PFSK-1 (cell line): ENCODE data around the gene HID1.

Source experiments
- FOXP2 ChIP-seq: optimal IDR thresholded peaks from 2 replicates; pipeline ENCODE3; 2011; ENCODE audit warnings: borderline replicate concordance, control low read depth, inconsistent platforms; ENCODE audit not compliant: insufficient read depth; ENCODE audit errors: extremely low read length, extremely low read depth
- POLR2AphosphoS5 ChIP-seq: IDR thresholded peaks from 2 replicates; pipeline ENCODE4 v1.6.1; 2012; ENCODE audit warnings: low read depth, mild to moderate bottlenecking, control low read depth, low read length, moderate library complexity
- SIN3A ChIP-seq: IDR thresholded peaks from 2 replicates; pipeline ENCODE4 v1.6.1; 2012; ENCODE audit warnings: mild to moderate bottlenecking, low read length, moderate library complexity, borderline replicate concordance; ENCODE audit not compliant: insufficient read depth
- TAF1 ChIP-seq: IDR thresholded peaks from 2 replicates; pipeline ENCODE4 v1.6.1; 2012; ENCODE audit warnings: low read length, control low read depth, borderline replicate concordance; ENCODE audit not compliant: insufficient read depth
- TF ChIP-seq, protein P1 (sequence below), 2 experiments: IDR thresholded peaks; 2 replicates each; pipeline versions ENCODE4 v1.6.1 to v1.8.0; 2011 to 2012; ENCODE audit warnings: low read depth in 2 of 2, low read length in 2 of 2, control low read depth in 1 of 2, inconsistent platforms in 1 of 2, mild to moderate bottlenecking in 1 of 2, moderate library complexity in 1 of 2; ENCODE audit not compliant: insufficient read depth in 1 of 2

Gene HID1

DNA sequence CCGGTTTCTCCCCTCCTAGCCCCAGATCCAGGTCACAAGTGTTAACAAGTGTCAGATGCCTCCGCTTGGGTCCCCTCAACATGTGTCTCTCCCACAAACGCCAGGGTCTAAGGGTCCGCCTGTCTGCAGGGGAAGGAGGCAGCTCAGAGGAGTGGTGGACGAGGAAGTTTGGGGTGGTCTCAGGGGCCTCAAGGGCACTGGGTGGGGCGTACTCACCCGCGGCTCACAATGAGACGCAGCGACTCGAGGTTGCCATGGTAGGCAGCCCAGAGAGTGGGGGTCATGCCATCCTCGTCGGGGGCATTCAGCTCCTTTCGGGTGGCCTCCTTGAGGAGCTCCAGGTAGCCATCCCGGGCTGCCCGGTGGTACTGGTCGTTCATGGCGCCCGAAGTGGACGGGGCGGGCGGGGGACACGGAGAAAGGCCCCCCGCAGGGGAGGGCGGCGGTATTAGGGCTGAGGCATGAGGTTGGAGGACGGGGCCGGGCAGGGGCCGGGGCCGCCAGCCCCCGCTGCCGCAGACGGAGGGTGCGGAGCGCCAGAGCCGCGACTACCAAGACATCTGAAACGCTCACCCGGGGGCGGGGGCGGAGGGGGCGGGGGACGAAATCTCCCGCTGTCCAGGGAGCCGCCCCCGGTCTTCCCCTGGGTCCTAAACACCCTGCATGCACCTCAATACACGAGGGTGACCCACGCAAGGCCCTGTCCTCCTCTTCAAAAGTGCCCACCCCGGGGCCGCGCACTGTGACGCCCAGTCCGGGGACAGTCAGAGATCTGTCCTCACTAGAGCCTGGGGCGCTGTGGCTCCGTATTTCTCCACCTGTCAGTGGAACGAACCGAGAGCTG lies 49.6 kb downstream of the HID1 start, which contains the start of gene USH1G:
Gene USH1G (minus strand): TSS at position 562 of the 844 bp plus-strand sequence. CDS start 182 bp downstream, at position 380.
- TF ChIP-seq TAF1 = no peak
- no peak for TF ChIP-seq FOXP2
- no peak for TF ChIP-seq POLR2AphosphoS5
- TF ChIP-seq SIN3A = no peak
- TF ChIP-seq, protein P1, sequence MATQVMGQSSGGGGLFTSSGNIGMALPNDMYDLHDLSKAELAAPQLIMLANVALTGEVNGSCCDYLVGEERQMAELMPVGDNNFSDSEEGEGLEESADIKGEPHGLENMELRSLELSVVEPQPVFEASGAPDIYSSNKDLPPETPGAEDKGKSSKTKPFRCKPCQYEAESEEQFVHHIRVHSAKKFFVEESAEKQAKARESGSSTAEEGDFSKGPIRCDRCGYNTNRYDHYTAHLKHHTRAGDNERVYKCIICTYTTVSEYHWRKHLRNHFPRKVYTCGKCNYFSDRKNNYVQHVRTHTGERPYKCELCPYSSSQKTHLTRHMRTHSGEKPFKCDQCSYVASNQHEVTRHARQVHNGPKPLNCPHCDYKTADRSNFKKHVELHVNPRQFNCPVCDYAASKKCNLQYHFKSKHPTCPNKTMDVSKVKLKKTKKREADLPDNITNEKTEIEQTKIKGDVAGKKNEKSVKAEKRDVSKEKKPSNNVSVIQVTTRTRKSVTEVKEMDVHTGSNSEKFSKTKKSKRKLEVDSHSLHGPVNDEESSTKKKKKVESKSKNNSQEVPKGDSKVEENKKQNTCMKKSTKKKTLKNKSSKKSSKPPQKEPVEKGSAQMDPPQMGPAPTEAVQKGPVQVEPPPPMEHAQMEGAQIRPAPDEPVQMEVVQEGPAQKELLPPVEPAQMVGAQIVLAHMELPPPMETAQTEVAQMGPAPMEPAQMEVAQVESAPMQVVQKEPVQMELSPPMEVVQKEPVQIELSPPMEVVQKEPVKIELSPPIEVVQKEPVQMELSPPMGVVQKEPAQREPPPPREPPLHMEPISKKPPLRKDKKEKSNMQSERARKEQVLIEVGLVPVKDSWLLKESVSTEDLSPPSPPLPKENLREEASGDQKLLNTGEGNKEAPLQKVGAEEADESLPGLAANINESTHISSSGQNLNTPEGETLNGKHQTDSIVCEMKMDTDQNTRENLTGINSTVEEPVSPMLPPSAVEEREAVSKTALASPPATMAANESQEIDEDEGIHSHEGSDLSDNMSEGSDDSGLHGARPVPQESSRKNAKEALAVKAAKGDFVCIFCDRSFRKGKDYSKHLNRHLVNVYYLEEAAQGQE (IDR thresholded peaks at IDR 0.05; ENCODE audit: insufficient read depth in 1 of 2, low read depth in 2 of 2, low read length in 2 of 2) = no peak

DNA sequence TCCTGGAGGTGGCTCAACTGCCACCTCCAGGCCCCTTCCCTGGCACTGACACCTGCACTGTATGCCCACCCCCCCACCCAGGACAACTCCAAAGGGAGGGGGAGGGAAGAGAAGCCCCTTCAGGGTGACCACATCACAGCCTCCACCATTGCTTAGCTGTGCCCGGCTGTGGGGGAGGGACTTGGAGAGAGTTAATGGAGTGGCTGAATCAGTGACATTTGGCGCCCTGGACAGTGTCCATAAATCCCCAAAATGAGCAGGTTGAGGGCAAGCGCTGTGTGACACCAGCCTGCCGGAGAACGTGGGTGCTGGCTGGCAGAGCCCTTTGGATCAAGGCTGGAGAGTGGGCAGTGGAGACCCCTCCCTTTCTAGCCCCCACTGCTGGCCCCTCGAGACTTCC lies 50.4 kb downstream of the HID1 start:
- TF ChIP-seq FOXP2 (no peak), POLR2AphosphoS5 (no peak), SIN3A (no peak), TAF1 (no peak)
- TF ChIP-seq, protein P1 (IDR thresholded peaks at IDR 0.05; ENCODE audit: insufficient read depth in 1 of 2, low read depth in 2 of 2, low read length in 2 of 2) = no peak

DNA sequence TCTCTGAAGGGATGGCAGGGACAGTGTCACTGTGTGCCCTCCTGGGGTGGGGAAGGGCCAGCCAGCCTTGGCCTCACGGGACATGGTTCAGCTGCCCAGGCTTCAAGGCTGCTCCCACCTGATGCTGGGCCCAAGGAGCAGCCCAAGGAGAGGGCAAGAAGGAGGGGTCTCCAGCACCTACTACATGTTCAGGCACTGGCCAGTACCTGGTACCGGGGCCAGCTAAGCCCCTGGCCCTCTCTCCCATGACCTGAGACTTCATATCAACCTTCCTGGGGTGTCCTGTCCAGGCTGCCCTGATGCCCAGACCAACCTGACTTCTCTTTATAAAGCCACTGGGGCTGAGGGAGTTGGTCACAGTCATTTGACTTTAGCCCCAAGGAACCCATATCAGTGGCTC lies 50.8 kb downstream of the HID1 start:
- TF ChIP-seq, protein P1 (IDR thresholded peaks at IDR 0.05; ENCODE audit: insufficient read depth in 1 of 2, low read depth in 2 of 2, low read length in 2 of 2) = no peak
- TF ChIP-seq TAF1 (no peak), FOXP2 (no peak), SIN3A (no peak), POLR2AphosphoS5 (no peak)

DNA sequence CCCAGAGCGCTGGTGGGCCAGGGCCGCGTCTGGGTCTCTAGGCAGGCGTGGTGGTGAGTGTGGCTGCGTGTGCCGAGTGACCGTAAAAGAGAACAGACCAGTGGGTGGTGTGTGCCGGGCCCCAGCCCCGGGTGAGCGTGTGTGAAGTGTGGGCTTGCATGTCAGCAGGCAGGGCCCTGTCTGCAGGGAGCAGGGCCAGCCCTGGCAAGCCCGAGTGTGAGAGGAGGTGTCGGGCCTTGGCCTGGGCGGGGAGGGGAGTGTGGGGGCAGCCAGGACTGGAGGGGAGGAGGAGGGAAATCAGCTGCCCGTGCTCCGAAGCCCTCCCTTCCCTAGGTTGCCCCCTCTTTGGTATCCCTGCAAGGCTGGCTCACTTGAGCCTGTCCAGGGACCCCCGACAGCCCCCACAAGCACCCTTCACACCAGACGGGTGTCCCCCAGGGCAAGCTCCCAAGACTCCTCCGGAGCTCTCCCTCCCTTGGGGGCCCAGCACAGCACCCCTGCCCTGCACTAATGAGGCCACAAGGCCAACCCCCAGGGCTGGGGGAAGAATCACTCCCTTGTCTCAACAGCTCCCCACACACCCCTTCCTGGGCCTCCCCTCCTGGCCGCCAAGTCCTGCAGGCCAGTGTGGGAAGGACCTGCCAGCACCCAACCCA lies 51.4 kb downstream of the HID1 start:
- TF ChIP-seq FOXP2 = no peak
- no peak for TF ChIP-seq TAF1
- no peak for TF ChIP-seq SIN3A
- no peak for TF ChIP-seq POLR2AphosphoS5
- TF ChIP-seq, protein P1 (IDR thresholded peaks at IDR 0.05; ENCODE audit: insufficient read depth in 1 of 2, low read depth in 2 of 2, low read length in 2 of 2) = no peak
